Loucy (cell line): ENCODE data around the gene NOS1.

Source experiments
- H2AFZ ChIP-seq: fragments of 200-600 bp; sonication (generic); 2 replicates; pipeline ENCODE4 v1.6.0; 2016; ENCODE audit warnings: antibody characterized with exemption, mild to moderate bottlenecking, low read length, moderate library complexity
- H3F3A ChIP-seq: fragments of 200-600 bp; 2 replicates; pipeline ENCODE4 v1.6.0; 2016; ENCODE audit warnings: antibody characterized with exemption, low read depth, mild to moderate bottlenecking
- H3K27me3 ChIP-seq: fragments of 200-600 bp; sonication (generic); 2 replicates; pipeline ENCODE4 v1.6.1; 2014; ENCODE audit warnings: low read length, mild to moderate bottlenecking; ENCODE audit not compliant: insufficient read depth, poor library complexity, severe bottlenecking
- H3K36me3 ChIP-seq: fragments of 200-600 bp; sonication (generic); 2 replicates; pipeline ENCODE4 v1.6.1; 2016; ENCODE audit warnings: low read length; ENCODE audit not compliant: insufficient read depth
- H3K4me1 ChIP-seq: fragments of 200-600 bp; sonication (generic); 2 replicates; pipeline ENCODE4 v1.5.1; 2014; ENCODE audit warnings: low read length, mild to moderate bottlenecking; ENCODE audit not compliant: insufficient read depth, poor library complexity, severe bottlenecking
- H3K4me2 ChIP-seq: fragments of 200-600 bp; sonication (generic); 2 replicates; pipeline ENCODE4 v1.6.0; 2014; ENCODE audit warnings: antibody characterized with exemption, low read length, low read depth, mild to moderate bottlenecking; ENCODE audit not compliant: poor library complexity, severe bottlenecking
- H3K4me3 ChIP-seq: fragments of 200-600 bp; sonication (generic); 2 replicates; pipeline ENCODE4 v1.5.1; 2014; ENCODE audit warnings: low read length, mild to moderate bottlenecking, mixed read lengths; ENCODE audit not compliant: poor library complexity, severe bottlenecking
- H3K79me2 ChIP-seq: fragments of 200-600 bp; sonication (generic); 2 replicates; pipeline ENCODE4 v1.6.1; 2014; ENCODE audit warnings: low read length; ENCODE audit not compliant: insufficient read depth
- H3K9ac ChIP-seq: fragments of 200-600 bp; sonication (generic); 2 replicates; pipeline ENCODE4 v1.6.0; 2014; ENCODE audit warnings: mild to moderate bottlenecking, low read depth, low read length, moderate library complexity; ENCODE audit not compliant: poor library complexity, severe bottlenecking
- H3K9me2 ChIP-seq: fragments of 200-600 bp; sonication (generic); replicated peaks from 2 replicates; pipeline ENCODE4 v1.6.1; 2016; ENCODE audit warnings: low read depth, low read length, mixed read lengths
- H3K9me3 ChIP-seq: fragments of 200-600 bp; sonication (generic); 2 replicates; pipeline ENCODE4 v1.6.1; 2014; ENCODE audit warnings: mild to moderate bottlenecking, antibody characterized with exemption, low read length, low read depth; ENCODE audit not compliant: insufficient read depth
- H4K20me1 ChIP-seq: fragments of 200-600 bp; sonication (generic); 2 replicates; pipeline ENCODE4 v1.6.0; 2014; ENCODE audit warnings: antibody characterized with exemption, low read length, mild to moderate bottlenecking; ENCODE audit not compliant: insufficient read depth, poor library complexity, severe bottlenecking
- CTCF ChIP-seq: fragments of 200-600 bp; sonication (generic); conservative IDR thresholded peaks from 2 replicates; pipeline ENCODE4 v1.5.1; 2014; ENCODE audit warnings: mild to moderate bottlenecking, antibody characterized with exemption, low read length
- EZH2phosphoT487 ChIP-seq: fragments of 200-600 bp; IDR thresholded peaks from 2 replicates; pipeline ENCODE4 v1.6.1; 2018; ENCODE audit warnings: antibody characterized with exemption, mild to moderate bottlenecking, moderate library complexity, borderline replicate concordance

NOS1 gene

GRCh38 chr12:117350140-117350539 is 11.3 kb downstream of the NOS1 start:
- Histone ChIP-seq H3F3A (no peaks in the 10 kb centered on the region), H3K4me3 (no peak overlapping the region), H3K9ac (no peak overlapping the region), H3K79me2 (no peaks in the 10 kb centered on the region), H3K36me3 (no peaks in the 10 kb centered on the region), H3K27me3 (no peaks in the 10 kb centered on the region), H2AFZ (no peak overlapping the region), H4K20me1 (no peaks in the 10 kb centered on the region), H3K9me3 (no peaks in the 10 kb centered on the region), H3K4me1 (no peaks in the 10 kb centered on the region), H3K9me2 (no peaks in the 10 kb centered on the region), H3K4me2 (no peak overlapping the region)
- no peak for TF ChIP-seq EZH2phosphoT487
- no peak for TF ChIP-seq CTCF

- Histone ChIP-seq H3K9me2 (no peaks in the 10 kb centered on the region), H3K4me1 (no peaks in the 10 kb centered on the region), H3K9me3 (no peaks in the 10 kb centered on the region), H3K9ac (no peak overlapping the region), H3K27me3 (no peaks in the 10 kb centered on the region), H4K20me1 (no peaks in the 10 kb centered on the region), H3K36me3 (no peaks in the 10 kb centered on the region), H3K4me2 (no peak overlapping the region), H3K4me3 (no peak overlapping the region), H3K79me2 (no peaks in the 10 kb centered on the region), H2AFZ (no peak overlapping the region), H3F3A (no peaks in the 10 kb centered on the region)
- no peak for TF ChIP-seq CTCF
- no peak for TF ChIP-seq EZH2phosphoT487
Measured at GRCh38 chr12:117347588-117347987, 13.8 kb downstream of the NOS1 start.

GRCh38 chr12:117344716-117345115 is 16.7 kb downstream of the NOS1 start:
- Histone ChIP-seq H3K4me3 (no peak overlapping the region), H3K9ac (no peak overlapping the region), H2AFZ (no peak overlapping the region), H4K20me1 (no peaks in the 10 kb centered on the region), H3K9me2 (no peaks in the 10 kb centered on the region), H3K36me3 (no peaks in the 10 kb centered on the region), H3K9me3 (no peaks in the 10 kb centered on the region), H3K79me2 (no peaks in the 10 kb centered on the region), H3F3A (no peaks in the 10 kb centered on the region), H3K4me1 (no peaks in the 10 kb centered on the region), H3K4me2 (no peak overlapping the region), H3K27me3 (no peaks in the 10 kb centered on the region)
- TF ChIP-seq CTCF (no peak), EZH2phosphoT487 (no peak)
